ENCODE results near the gene GABPB1.

- TF ChIP-seq CTCF (IDR thresholded peaks at IDR 0.05; ENCODE audit: low read length) (no peak), EZH2 (optimal IDR thresholded peaks at IDR 0.05; ENCODE audit: low read depth, low read length) (no peak)
These were observed 102.4 kb downstream of the GABPB1 start for GRCh38 chr15:50252556-50252955.
